ENCODE results near the gene COIL.

Gene COIL

DNA sequence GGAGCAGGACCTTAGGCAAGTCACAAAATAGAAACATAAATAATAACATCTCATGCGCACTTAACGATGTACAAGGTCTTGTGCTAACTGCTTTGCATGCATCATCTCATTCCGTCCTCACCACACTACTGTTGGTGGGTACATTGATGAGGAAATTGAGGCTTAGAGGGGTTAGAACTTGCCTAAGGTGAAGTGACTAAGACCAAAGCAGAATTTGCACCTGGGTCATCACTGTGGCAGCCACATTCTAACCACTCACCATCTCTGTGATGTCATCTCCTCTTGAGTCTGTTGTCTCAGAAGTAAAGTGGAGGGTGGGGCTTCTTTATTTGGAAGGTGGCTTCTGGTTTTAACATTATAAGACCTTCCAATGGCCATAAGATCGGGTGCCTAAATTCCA is 26.6 kb downstream of the COIL start:
- no peak for DNase-seq

DNA sequence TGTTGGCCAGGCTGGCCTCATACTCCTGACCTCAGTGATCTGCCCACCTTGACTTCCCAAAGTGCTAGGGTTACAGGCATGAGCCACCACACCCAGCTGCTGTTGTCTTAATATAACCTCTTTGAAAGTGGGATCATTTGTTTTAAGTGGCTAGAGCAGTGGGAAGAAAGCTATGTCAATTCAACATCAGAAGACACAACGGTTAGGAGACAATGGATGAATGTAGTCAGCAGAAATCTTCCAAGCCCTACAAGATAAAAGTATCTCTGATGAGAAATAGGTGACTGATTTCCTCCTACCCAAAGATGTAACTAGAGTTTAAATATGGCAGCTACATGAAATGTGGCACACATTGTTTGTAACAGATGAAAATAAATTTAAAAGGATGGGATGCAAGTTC is 27.0 kb downstream of the COIL start:
- DNase-seq = no peak

DNA sequence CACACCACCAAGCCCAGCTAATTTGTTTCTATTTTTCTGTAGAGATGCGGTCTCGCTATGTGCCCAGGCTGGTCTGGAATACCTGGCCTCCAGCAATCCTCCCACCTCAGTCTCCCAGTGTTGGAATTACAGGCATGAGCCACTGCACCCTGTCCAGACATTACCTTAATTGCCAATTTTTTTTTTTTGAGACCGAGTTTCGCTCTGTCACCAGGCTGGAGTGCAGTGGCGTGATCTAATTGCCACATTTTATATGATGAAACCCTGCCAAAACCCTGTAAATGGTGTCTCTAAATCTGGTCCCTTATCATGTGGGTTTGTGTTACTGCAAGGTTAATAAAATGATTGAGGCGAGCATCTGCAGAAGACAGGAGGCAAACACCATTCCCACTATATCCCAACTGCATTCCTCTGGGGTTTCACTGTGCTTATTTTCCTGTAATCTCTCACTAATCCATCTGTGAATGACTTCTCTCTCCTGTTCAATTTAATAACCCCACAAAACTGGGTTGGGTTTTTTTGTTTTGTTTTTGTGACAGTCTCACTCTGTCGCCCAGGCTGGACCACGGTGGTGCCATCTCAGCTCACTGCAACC is 27.6 kb downstream of the COIL start:
- no peak for DNase-seq

DNA sequence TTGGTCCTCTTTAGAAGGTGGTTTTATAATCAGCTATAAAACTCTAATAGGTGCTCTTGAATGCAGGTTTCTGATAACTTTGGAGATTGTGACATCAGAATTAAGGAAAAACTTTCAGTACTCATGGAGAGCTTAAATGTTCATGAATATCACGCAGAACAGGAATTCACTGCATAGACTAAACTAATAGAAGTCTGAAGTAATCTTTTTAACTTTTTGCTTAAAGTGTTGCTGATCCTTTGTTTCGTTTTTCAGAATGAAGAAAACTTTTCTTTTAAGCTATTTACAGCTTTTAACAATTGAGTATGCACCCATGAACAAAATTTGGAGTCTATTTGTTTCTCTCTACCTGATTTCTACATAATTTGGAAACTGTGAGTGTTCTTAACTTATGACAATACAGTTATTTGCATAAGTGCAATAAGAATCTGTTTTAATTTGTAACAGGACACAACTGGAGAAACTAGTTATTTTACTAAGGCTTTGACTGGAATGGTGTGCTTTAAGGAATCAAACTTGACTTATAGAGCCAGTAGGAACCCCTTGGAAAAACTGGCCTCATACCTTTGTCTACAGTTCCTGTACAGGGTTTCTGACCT is 30.0 kb downstream of the COIL start:
- no peak for DNase-seq

DNA sequence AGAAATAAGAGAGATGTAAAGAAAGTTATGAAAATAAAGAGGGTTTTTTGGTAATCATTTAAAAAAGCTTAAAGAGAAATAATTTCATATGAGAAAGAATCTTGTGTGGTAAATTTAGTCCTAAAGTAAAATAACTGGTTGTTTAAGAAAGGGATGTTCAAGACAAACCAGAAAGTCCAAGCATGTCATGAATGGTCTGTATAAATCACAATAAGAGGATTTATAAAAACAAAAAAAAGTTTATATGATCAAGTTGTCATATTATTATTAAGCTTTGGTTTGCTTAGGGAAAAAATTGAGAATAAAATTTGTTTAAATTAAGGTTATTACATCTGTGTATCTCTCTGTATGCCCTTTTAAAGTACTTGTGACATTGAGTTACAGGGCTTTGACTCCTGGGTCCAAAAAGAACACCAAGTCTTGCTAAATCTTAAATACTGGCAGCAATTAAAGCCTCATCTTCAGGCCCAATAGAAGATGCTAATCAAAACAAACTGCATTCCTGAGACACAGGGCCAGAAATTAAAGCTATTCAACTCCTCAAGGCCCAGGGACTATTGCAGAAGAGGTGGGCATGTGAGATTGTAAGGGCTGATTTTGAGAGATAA is 31.4 kb downstream of the COIL start:
- DNase-seq = peak; percentile 13

DNA sequence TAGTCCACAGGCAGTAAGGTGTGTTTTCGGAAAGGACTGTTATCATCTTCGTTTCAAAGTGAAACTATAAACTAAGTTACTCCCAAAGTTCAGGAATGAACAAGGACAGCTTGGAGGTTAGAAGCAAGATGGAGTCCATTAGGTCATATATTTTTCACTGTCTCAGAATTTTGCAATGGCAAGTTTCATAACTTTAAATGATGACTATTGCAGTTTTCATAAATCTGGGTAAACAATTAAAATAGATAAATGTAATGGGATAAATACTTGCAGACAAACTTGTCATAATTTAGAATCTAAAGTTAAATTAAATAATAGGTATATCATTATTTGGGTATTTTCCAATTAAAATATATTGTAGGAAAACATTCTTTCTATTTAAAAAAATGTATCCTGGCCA is 32.3 kb downstream of the COIL start:
- DNase-seq = no peak

DNA sequence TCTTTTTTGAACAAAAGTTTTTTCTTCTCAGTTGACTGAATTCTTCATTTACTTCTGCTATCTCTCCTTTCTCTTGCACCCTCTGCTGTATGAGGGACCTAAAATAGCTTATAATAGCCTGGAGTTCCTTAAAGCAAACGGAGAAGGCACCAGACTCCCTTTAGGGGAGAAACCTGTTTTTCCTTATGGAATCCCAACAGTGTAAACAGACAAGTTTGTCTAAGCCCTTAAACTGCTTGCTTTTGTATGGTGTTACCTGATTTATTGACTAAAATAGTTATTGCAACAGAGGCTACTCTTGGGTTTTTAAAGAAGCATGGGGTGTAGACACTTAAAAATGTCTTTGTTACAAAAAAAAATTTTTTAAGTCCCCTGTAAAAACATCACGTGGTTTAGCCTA is 34.1 kb downstream of the COIL start:
- DNase-seq = no peak

DNA sequence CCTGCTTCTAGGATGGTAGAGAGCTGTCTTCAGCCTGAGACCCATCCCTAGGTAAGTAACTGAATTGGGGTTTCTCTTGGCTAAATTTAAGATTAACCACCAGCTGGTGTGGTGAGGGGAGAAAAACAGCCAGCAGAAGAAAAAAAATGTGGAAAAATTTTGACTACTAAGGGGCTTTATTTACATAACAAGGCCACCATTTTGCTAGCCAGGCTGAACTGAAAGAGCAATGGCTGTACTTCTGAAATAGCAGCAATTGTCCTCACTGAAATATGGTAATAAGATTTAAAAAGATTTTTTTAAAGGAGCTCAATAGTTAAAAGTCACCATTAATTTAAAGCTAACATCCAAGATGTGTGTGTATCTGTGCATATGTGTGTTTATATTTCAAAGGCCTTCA is 34.6 kb downstream of the COIL start:
- DNase-seq = no peak

DNA sequence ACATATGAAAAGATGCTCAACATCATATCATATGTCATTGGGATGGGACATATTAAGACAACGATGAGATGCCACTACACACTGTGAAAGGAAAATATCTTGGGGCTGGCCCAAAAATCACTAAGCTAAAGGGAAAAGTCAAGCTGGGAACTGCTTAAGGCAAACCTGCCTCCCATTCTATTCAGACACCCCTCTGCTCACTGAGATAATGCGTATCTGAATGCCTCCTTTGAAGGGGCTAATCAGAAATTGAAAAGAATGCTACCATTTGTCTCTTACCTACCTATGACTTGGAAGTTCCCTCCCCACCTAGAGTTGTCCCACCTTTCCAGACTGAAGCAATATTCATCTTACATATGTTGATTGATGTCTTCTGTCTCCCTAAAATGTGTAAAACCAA is 35.8 kb downstream of the COIL start:
- DNase-seq = no peak

DNA sequence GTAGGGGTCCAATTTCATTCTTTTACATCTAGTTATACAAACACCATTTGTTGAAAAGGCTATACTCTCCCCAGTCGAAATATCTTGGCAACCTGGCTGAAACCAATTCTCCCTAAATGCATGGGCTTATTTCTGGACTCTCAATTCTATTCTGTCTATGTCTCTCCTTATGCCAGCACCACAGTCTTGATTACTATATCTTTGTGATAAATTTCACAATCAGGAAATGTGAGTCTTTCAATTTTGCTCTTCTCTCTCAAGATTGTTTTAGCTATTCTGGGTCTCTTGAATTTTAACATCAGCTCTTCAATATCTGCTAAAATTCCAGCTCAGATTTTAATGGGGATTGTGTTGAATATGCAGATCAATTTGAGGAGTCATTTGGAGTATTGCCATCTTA is 41.1 kb downstream of the COIL start:
- DNase-seq = no peak

DNA sequence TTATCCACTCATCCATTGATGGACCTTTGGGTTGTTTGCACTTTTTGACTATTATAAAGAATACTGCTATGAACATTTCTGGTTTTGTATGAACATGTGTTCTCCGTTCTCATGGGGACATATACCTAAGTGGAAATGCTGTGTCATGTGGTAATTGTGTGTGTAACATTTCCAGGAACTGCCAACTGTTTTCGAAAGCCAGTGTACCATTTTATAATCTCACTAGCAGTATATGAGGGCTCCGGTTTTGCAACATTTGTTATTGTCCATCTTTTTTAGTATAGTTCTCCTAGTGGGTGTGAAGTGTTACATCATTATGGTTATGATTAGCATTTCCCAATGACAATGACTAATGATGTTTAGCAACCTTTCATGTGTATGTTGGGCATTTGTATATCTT is 41.9 kb downstream of the COIL start:
- DNase-seq = peak; percentile 16

DNA sequence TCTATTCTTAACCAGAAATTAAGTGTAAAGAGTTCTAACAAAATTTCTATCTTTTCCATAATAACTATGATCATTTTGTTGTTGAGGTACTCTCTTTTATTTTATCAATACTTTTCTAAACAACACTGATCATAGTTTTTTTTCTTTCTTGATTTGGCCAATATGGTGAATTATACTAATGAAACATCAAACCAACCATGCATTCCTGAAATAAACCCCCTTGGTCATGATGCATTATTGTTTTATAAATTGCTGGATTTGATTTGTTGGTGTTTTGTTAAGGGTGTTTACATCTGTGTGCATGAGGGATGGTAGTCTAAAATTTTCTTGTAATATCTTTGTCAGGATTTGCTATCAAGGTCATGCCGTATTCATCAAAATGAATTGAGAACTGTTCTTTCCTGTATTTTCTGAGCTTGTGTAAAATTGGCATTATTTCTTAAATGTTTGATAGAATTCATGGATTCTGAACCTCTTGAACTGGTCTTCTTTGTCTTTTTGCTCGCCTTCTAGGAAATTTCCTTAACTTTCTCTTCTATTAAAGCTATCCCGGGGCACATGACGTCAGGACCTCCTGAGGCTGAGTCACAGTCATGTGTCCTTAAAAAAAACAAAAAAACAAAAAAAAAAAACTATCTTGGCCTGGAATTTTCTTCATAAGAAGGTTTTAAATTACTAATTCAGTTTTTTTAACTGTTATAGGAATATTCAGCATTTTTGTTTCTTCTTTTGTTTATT is 43.1 kb downstream of the COIL start:
- DNase-seq = no peak

DNA sequence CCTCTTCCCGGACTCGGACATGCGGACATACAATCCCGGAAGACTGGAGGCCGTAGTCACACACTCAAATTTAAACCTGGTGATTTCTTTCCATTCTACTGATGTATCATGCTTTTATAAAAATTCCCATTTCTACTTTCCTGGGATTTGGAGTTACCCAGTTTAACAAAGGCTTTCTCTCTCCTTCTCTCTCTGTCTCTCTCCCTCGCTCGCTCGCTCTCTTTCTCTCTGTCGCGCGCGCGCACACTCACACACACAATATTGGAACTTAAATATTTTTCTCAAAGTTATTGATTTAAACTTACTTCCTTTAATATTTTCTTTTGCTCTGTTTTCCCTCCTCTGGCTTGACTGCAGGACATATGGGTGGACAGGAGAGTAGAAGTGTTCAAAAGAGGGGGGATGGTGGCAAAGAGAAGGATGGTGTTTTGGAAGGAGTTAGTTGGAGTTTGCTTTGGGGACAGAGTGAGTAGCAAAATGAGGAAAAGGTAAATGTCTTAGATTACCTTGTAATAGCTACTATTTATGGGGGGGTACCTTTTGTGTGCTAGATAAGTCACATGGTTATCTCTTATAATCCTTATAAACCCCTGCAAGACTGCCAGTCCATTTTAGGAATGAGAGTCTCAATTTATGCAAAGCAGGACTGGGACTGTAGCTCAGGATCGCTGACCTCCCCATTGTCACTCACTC is 46.1 kb downstream of the COIL start:
- DNase-seq = peak; percentile 14

DNA sequence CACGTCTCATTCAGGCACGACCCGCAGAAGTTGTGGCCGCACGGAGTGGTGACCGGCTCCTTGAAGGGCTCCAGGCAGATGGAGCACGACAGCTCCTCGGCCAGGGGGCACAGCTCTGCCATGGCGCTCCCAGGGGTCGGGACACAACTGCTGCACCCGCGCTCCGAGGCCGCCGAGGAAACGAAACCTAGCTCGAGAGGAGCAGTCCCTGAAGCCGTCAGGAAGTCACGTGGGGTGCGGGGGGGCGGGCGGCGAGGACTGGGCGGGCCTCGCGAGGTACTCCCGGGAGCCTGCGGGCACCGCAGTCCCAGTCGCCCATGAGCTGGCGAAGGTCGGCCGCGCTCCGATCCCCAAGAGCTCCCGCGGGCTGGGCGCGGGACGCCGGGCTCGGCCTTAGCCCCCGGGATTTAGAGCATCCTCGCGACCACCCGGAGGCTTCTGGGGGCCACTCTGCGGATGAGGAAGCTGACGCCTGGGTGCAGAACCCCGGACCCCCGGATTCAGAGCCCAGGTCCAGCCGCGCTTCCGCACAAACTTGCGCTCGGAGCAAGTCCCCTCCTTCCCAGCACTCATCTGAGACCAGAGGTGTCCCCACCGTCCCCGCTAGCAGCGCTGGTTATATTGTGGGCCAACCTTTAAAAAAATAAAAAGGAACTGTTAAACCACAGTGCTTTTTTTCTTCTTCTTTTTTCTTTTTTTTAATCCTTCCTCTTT is 46.8 kb downstream of the COIL start, which contains the start of gene TRIM25:
Gene TRIM25, minus strand, starts transcription at position 183 of the 714 bp plus-strand sequence. Its CDS starts 61 bp downstream, at position 122.
- DNase-seq = peak; percentile 87

DNA sequence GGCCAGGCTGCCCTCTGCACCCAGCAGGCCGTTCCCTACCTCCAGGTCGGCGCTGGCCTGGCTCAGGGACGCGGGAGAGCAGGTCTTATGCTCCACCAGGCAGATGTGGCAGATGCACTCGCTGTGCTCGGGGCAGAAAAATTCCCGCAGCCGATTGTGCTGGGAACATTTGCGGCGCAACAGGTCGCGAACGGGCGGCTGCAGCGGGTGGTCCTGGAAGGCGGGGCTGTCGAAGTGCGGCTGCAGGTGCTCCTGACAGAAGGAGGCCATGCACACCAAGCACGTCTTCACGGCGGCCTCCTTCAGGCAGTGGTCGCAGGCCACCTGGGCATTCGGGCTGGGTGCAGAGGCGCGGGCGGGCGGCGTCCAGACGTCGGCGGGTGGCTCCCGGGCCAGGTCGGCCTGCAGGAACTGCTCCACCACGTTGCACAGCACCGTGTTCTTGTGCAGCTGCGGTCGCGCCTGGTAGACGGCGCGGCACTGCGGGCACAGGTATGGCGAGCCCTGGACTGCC is 47.4 kb downstream of the COIL start:
- no peak for DNase-seq

DNA sequence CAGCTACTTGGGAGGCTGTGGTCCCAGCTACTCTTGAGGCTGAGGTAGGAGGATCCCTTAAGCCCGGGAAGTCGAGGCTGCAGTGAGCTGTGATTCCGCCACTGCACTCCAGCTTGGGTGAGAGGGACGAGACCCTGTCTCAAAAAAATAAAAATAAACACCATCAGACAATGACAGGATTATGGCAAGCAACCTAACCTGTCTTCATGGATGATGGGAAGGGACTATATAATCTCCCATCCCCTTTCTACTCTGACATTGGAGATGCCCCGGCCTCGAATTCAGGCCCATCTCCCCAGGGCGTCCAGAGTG is 47.9 kb downstream of the COIL start:
- no peak for DNase-seq

DNA sequence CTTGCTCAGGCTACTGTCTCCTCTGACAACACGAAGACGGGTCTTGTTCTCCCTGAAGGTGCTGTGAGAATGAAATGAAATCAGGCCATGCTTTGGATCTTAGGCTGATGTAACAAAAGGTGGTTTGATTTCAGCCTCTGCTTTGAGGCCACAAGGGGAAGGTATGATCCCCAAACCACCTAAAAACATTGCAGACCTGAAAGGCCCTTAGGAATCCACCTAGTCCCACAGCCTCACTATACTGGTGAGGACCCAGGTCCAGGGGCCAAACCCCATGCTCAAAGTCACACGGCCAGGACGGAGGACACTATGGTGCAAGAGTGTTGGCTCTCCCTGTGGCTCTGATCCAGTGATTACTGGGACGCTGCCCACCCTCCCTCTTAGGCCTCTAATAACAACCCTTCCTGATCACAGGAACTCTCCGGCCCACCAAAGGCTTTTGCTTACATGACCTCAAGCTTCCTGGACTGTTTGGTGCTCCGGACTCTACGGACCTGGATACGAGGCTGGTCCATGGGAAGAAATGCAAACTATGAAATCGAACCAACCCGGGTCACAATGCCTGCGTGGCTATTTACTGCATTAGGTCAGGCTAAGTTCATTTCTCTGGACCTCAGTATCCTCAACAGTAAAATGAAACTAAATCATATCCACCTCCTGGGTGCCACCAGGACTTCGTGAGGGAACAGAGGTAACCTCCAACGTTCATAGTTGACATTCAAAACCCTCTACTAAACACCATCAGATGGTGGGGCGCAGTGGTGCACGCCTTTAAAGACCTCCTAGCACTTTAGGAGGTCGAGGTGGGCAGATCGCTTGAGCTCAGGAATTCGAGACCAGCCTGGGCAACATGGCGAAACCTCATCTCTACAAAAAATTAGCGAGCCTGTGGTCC is 48.5 kb downstream of the COIL start:
- no peak for DNase-seq

DNA sequence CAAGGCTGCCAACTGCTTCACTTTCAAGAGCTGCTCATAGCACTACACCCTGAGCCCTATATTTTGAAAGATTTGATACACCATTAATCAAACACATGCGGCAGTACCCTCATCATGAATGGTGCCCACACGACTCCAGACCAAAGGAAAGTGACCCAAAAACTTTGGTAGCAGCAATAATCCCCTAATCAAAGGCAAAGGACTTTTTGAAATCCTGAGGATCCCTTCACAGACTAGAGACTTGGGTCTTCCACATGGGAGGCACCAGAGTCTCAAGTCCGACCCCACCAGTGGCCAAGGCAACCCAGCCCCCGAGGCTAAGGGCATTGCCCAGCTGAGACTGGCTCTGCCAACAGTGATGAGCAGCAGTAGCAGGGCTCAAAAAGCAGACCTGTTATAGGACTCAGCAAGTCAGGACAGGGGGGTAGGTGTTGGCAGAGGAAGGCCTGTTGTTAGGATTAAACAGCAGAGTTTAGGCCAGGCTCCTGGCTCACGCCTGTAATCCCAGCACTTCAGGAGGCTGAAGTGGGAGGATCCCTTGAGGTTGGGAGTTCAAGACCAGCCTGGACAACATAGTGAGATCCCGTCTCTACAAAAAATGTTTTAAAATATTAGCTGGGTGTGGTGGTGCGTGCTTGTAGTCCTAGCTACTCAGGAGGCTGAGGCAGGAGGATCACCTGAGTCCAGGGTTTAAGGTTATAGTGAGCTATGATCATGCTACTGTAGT is 50.2 kb downstream of the COIL start:
- no peak for DNase-seq

DNA sequence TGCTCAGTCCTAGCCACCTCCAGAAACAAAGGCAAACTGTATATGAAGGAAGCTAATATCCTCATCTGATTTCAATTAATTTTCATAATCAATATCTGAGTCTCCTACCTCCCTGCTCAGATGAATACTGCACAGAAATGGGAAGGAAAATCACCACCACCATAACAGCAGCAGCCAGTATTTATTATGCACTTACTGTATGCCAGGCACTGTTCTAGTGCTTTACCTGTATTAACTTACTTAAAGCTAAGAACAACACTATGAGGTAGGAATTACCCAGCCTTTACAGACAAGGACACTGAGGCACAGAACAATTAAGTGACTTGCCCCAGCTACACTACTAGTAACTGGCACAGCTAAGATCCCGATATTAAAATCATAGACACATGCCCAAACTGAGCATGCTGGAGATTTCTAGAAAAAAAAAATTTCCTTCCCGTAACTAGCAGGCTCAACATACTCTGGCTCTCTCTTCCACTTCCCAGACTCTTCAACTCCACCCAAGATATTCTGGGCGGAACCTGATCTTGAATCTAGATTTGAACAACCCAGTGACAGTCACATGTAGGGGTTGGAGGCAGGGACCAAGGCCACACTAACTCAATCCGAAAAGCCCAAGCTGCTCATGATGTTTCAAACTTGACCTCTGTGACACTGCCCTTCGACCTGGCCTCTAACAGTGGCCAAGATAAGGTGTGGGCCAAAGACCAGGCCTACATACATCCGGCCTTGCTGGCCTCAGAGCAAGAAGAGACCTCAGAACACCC is 50.9 kb downstream of the COIL start:
- no peak for DNase-seq

DNA sequence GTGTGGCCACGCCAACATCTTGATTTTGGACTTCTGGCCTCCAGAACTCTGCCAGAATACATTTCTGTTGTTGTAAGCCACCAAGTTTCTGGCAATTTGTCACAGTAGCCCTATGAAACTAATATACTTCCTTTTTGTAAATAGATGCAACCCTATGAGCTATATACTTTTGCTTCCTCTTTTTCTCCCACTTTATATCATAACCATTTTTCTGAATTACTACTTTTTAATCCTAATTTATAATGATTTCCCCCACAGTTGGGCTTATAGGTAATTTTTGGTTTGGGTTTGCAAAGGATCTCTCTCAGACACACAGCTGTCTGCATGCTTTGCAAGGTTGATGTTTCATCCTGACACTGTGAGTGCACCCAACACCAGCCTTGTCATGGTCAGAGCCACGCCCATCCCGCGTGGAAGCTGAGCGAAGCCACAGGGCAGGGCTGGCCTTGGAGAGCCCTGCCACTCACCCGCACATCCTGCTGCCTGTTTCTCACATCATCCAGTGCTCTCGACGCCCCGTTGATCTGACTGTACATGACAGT is 52.8 kb downstream of the COIL start:
- DNase-seq = no peak
